HL-60 (cell line): ENCODE results near the gene TACC2.

Experiments
- DNase-seq, 2 experiments: peaks; one replicate each; pipeline ENCODE4 v3.0.0-alpha.2; 2010 to 2020; ENCODE audit warnings: low read depth in 1 of 2, low spot score in 1 of 2
- H3K27ac ChIP-seq: fragments of 250-450 bp; sonication (Bioruptor Pico); replicated peaks from 2 replicates; pipeline ENCODE4 v1.5.1; 2020; ENCODE audit warnings: mild to moderate bottlenecking, moderate library complexity
- H3K27me3 ChIP-seq: fragments of 250-450 bp; sonication (Bioruptor Pico); 2 replicates; pipeline ENCODE4 v1.5.1; 2021; ENCODE audit warnings: mild to moderate bottlenecking, moderate library complexity; ENCODE audit not compliant: insufficient read depth, poor library complexity, severe bottlenecking
- H3K4me3 ChIP-seq: replicated peaks from 2 replicates; pipeline ENCODE4 v1.5.1; 2011; ENCODE audit warnings: mild to moderate bottlenecking, control low read depth, low read length; ENCODE audit not compliant: insufficient read depth
- GABPA ChIP-seq: IDR thresholded peaks from 2 replicates; pipeline ENCODE4 v1.6.1; 2012; ENCODE audit warnings: low read depth
- POLR2AphosphoS5 ChIP-seq: IDR thresholded peaks from 2 replicates; pipeline ENCODE4 v1.6.1; 2012; ENCODE audit warnings: low read depth
- SPI1 ChIP-seq: IDR thresholded peaks from 2 replicates; pipeline ENCODE4 v1.6.1; 2012; ENCODE audit warnings: low read depth, mild to moderate bottlenecking, borderline replicate concordance
- TF ChIP-seq, protein P1 (sequence below): IDR thresholded peaks from one replicate; pipeline ENCODE4 v1.5.1; 2011; ENCODE audit warnings: low read length, control low read depth, inconsistent platforms; ENCODE audit not compliant: insufficient read depth
- TF ChIP-seq, protein P2 (sequence below): IDR thresholded peaks from 2 replicates; pipeline ENCODE4 v1.6.1; 2012; ENCODE audit warnings: low read depth; ENCODE audit not compliant: insufficient replicate concordance

Gene TACC2

DNA sequence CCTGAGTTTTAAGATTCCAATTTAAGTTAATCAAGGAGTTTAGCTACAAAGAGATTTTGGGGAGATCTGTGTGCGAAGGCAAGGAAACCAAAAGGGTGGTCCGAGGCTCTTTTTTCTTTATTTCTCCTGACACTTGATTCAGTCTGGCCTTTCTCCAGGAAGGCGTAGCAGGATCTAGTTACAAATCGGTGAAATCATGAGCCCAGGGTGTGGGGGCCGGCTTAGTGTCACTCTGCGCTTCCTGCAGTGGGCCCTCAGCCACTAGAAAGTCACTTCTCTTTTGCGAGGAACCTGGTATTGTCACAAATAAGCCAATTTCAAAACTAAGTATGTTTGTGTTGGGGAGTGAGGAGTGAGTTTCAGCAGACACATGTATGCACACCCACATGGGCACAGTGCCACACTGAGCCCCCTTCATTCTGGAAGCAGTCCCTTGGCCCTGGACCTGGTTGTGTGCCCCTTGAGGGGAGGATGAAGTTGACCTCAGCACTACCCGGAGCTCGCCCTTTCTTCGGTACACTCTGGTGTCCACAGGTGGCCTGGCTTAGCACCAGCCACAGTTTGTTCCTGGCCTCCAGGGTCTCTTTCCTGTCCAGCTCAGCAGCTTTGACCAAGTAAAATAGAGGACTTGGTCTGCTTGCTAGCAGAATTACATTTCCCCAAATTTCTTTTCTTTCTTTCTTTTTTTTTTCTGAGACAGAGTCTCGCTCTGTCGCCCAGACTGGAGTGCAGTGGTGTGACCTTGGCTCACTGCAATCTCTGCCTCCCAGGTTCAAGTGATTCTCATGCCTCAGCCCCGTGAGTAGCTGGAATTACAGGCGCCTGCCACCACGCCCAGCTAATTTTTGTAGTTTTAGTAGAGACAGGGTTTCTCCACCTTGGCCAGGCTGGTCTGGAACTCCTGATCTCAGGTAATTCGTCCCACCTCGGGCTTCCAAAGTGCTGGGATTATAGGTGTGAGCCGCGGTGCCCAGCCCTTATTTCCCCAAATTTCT lies 198.2 kb downstream of the TACC2 start:
- Histone ChIP-seq H3K27me3 (no peaks in the 10 kb centered on the region), H3K4me3 (no peak overlapping the region), H3K27ac (no peak overlapping the region)
- DNase-seq: no peak
- TF ChIP-seq SPI1 (no peak), GABPA (no peak), POLR2AphosphoS5 (no peak)
- TF ChIP-seq, protein P1, sequence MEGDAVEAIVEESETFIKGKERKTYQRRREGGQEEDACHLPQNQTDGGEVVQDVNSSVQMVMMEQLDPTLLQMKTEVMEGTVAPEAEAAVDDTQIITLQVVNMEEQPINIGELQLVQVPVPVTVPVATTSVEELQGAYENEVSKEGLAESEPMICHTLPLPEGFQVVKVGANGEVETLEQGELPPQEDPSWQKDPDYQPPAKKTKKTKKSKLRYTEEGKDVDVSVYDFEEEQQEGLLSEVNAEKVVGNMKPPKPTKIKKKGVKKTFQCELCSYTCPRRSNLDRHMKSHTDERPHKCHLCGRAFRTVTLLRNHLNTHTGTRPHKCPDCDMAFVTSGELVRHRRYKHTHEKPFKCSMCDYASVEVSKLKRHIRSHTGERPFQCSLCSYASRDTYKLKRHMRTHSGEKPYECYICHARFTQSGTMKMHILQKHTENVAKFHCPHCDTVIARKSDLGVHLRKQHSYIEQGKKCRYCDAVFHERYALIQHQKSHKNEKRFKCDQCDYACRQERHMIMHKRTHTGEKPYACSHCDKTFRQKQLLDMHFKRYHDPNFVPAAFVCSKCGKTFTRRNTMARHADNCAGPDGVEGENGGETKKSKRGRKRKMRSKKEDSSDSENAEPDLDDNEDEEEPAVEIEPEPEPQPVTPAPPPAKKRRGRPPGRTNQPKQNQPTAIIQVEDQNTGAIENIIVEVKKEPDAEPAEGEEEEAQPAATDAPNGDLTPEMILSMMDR: no peak
- TF ChIP-seq, protein P2, sequence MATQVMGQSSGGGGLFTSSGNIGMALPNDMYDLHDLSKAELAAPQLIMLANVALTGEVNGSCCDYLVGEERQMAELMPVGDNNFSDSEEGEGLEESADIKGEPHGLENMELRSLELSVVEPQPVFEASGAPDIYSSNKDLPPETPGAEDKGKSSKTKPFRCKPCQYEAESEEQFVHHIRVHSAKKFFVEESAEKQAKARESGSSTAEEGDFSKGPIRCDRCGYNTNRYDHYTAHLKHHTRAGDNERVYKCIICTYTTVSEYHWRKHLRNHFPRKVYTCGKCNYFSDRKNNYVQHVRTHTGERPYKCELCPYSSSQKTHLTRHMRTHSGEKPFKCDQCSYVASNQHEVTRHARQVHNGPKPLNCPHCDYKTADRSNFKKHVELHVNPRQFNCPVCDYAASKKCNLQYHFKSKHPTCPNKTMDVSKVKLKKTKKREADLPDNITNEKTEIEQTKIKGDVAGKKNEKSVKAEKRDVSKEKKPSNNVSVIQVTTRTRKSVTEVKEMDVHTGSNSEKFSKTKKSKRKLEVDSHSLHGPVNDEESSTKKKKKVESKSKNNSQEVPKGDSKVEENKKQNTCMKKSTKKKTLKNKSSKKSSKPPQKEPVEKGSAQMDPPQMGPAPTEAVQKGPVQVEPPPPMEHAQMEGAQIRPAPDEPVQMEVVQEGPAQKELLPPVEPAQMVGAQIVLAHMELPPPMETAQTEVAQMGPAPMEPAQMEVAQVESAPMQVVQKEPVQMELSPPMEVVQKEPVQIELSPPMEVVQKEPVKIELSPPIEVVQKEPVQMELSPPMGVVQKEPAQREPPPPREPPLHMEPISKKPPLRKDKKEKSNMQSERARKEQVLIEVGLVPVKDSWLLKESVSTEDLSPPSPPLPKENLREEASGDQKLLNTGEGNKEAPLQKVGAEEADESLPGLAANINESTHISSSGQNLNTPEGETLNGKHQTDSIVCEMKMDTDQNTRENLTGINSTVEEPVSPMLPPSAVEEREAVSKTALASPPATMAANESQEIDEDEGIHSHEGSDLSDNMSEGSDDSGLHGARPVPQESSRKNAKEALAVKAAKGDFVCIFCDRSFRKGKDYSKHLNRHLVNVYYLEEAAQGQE: no peak

DNA sequence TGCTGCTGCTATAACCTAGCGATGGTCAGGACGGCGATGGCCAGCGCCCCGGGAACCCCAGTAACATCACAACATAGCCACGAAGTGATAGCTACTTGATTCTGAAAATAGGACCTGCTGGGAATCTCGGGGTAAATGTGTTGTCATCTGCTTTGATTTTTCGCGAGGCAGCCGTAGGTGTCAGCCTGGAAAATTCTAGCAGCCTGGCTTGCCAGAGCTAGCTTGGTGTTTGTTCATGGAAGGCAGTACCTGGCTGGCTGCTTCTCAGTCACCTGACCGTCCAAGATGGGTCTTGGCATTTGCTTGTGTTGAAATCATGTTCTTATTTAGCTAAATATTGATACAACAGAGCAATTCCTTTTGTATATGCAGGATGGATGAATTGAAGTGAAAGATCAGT lies 199.7 kb downstream of the TACC2 start:
- Histone ChIP-seq H3K27ac (no peak overlapping the region), H3K27me3 (no peaks in the 10 kb centered on the region)
- TF ChIP-seq SPI1 (no peak), GABPA (no peak)
- TF ChIP-seq, protein P2: no peak

DNA sequence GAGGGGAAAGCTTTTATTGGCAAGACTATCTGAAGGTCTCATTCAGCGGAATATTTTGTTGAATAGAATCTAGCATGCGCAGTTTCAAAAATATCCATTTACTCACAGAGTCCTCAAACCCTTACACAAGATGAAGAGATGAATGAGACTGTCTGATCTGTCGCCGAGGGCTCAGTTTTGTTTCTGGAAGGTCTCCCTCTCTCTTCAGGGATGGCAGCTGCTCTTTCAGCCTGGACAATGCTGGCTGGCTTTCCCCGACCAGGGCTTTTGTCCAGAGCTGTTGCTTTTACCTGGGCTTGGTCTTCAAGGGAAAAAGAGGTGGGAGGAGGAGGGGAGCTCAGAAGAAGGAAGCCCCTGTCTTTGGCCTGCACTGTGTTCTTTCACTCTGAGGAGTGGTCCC lies 200.2 kb downstream of the TACC2 start:
- no peak overlapping the region for H3K4me3 ChIP-seq
- H3K27me3 ChIP-seq: no peaks in the 10 kb centered on the region
- TF ChIP-seq GABPA (no peak), POLR2AphosphoS5 (no peak), SPI1 (no peak)
- TF ChIP-seq, protein P2: no peak
- TF ChIP-seq, protein P1: no peak
- no peak overlapping the region for H3K27ac ChIP-seq
- no peak for DNase-seq

More for the DNA sequence above, 199.7 kb downstream of the TACC2 start:
- no peak for DNase-seq
- H3K4me3 ChIP-seq: no peak overlapping the region
